Stimulated activated CD8-positive, alpha-beta memory T cell treated with anti-CD3 and anti-CD28 coated beads, Interleukin-15, amount 100 ng/mL, for 1 hour (primary cell): ENCODE measurements around the gene GTPBP4.
"Not testable (repeated sequence)": the region's sequence is repeated elsewhere in the genome, so short reads cannot be mapped to it uniquely, and the experiment has no call there.

Experiments
- DNase-seq: peaks from one replicate; pipeline ENCODE4 v3.0.0-alpha.2; 2020; ENCODE audit warnings: low read depth

GTPBP4 gene

DNA sequence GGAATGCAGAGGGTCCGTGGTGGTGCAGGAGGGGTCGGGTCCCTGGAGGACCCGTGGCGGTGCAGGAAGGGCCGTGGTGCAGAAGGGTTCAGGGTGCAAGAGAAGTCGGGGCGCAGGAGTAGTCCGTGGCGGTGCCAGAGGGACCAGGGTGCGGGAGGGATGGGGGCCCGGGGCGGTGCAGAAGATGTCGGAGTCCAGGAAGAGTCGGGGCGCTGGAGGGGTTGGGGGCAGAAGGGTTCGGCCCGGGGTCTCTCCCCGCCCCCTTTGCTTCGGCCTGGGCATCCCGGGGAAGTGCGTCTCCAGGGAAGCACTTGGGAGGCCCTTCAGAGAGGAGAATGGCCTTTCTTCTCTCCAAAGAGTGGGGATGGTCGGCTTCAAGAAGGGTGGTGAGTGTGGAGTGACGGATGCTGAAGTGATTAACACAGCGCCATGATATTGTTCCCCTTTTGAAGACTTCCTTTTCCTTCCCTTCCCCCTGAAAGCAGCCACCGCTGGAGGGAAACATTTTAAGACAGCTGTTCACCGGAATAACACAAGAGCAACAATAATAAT is 68.9 kb downstream of the GTPBP4 start:
- DNase-seq = no peak

GRCh38 chr10:1058017-1058416 is 69.8 kb downstream of the GTPBP4 start:
- DNase-seq = no peak

DNA sequence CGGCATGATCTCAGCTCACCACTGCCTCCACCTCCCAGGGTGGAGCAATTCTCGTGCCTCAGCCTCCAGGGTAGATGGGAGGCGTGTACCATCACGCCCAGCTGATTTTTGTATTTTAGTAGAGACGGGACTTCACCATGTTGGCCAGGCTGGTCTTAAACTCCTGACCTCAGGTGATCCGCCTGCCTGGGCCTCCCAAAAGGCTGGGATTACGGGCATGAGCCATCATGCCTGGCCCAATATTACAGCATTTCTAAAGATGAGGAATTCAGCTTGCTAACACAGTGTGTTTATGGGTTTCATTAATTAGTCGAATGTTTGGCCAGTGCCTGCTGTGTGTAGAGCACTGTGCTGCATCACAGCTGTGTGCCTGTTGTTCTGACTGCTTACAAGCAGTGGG is 71.7 kb downstream of the GTPBP4 start:
- DNase-seq = no peak

- DNase-seq = no peak
Measured at GRCh38 chr10:1061930-1062774, 73.9 kb downstream of the GTPBP4 start.

DNA sequence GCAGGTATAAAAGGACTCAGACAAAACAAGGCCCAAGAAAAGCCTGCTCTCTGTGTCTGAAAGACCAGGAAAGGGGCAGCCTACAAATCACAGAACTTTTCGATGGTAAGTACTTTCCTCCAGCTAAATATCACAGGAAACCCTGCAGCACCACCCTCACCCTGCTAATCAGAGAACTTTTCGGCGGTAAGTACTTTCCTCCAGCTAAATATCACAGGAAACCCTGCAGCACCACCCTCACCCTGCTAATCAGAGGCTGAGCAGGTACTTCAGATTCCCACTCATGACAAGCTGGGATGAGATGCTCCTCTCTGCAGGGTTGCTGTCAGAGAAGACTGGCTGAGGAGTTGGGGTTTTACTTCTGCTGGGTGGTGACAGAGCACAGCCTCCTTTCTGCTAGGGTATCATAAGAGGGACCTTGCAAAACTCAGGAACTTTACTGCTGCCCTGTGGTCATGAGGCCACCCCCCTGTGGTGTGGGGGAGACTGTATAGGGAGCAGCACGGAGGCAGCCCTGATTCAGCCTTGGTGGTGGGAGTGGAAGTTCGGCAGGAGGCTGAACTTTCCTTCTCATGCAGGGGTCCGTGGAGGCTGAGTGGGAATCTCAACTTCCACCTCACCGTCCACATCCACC is 75.1 kb downstream of the GTPBP4 start:
- DNase-seq = no peak

DNA sequence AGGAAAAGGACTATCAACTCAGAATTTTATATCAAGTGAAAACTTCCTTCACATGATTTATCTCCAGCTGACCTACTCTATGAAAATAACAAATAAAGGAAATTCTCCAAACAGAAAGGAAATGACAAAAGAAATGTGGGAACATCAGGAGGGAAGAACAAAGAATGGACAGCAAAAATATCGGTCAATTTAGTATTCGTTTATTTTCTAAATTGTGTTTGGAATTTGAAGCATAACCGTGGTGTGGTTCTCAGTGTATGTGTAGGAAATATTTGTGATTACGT is 76.7 kb downstream of the GTPBP4 start:
- DNase-seq = no peak

GRCh38 chr10:1066734-1067133 is 78.5 kb downstream of the GTPBP4 start:
- not testable (repeated sequence) for DNase-seq

DNA sequence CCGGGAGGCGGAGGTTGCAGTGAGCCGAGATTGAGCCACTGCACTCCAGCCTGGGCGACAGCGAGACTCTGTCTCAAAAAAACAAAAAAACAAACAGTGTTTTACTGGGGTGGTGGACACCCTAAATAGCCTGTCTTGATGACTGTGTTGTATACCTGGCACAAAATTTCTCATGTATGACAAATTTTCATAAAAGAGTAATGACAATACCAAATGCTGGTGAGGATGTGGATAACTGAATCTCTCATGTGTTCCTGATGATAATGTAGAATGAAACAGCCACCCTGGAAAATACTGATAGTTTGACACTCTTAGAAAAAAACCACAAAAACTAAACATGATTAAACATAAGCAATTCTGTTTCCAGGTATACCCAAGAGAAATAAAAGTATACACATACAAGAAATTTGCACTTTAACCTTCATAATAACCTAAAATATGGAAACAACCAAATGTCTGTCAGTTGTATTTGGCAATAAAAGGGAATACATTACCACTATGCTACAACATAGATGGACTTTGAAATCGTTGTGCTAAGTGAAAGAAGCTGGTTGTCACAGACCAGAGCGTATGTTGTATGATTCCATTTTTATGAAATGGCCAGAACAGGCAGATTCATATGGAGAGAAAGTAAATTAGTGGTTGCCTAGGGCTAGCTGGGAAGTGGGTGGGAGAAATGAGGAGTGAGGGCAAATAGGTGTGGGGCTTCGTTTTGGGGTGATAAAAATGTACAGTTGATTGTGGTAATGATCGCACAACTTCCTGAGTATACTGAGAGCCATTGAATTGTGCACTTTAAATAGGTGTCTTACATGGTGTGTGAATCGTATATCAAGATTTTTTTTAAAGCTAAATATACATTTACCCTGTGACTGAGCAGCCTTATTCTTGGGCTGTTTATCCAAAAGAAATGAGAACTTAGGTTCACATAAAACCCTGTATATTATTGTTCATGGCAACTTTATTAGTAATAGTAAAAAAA is 80.4 kb downstream of the GTPBP4 start:
- no peak for DNase-seq
